Astrocyte (in vitro differentiated cells and primary cell): ENCODE results near the gene CNTNAP2.

ENCODE experiments used
- CTCF ChIP-seq: IDR thresholded peaks from 2 replicates; pipeline ENCODE4 v1.5.1; 2011; ENCODE audit warnings: low read depth, mild to moderate bottlenecking, inconsistent platforms, low read length, moderate library complexity; ENCODE audit not compliant: insufficient read depth
- EZH2 ChIP-seq: IDR thresholded peaks from 2 replicates; pipeline ENCODE4 v1.6.1; 2012; ENCODE audit warnings: mild to moderate bottlenecking, low read length, inconsistent platforms; ENCODE audit not compliant: insufficient read depth

GRCh38 chr7:148149730-148150129, 2033.1 kb downstream of the CNTNAP2 start:
- no peak for TF ChIP-seq CTCF
- no peak for TF ChIP-seq EZH2
